ENCODE results near the gene BRPF1. TPM values are rescaled to one million over a fixed set of nuclear protein-coding genes. Genes with fewer than 3 reads are reported as not detected.

BRPF1 gene
- total and polyA plus RNA-seq, 8 donors, result 5.8 to 10.8 (median 8.4) TPM

DNA sequence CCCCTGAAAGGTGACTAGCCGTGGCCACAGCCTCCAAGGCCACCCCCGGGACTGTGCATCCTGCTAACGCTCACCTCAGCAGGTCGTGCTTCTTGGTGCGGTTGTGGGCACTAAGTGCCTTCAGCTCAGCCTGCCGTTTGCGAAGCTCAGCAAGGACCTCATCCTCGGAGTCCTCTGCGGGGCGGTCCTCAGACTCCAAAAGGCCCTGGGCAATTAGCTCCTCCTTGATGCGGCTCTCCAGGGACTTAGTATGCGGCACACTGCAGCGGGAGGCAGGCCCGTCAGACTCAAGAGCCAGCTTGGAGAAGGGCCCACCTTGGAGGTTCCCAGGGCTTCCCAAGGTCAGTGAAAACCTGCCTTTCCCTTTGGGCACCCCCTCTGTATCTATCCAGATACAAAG, 52.4 kb downstream of the BRPF1 start:
- TF ChIP-seq CTCF (IDR thresholded peaks at IDR 0.05), result no peak
- no peaks in the 10 kb centered on the region for H3K27me3 ChIP-seq
- no peaks in the 10 kb centered on the region for H3K4me1 ChIP-seq
- DNase-seq (no peak), FAIRE-seq (no peak), ATAC-seq (no peak)
- WGBS, 2 donors, result 91 to 96% methylated on average over 14 of the region's 14 CpGs
- intact Hi-C loops (cut with DNase I), result no loop called here
- H3K9me3 ChIP-seq, result no peaks in the 10 kb centered on the region
- H3K4me3 ChIP-seq, result no peak overlapping the region
- no peak overlapping the region for H3K27ac ChIP-seq
- peaks cover 0 to 36% (median 0%) of the 10 kb centered on the region in 3 donors for H3K36me3 ChIP-seq

DNA sequence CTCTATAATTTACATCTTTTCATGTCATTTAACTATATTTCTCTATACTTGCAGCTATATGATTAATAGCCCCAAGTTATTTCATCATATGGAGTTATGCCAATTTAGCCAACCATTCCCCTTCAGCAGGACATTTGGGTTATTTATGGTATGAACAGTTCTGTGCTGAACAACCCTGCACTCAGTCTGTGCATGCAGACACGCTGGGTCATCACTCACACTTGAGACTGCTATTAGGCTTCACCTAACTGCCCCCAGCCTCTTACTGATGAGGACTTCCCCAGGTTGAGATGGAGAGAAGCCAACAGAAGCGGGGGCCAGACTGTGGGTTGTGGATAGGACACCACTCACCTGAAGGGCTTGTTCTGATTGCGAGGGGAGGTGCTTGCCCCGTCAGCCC, 53.4 kb downstream of the BRPF1 start:
- no peak for DNase-seq
- intact Hi-C loops (cut with DNase I), result no loop called here
- Histone ChIP-seq H3K4me1 (no peaks in the 10 kb centered on the region), H3K27ac (no peak overlapping the region), H3K9me3 (no peaks in the 10 kb centered on the region), H3K36me3 (peaks cover 0 to 36% (median 0%) of the 10 kb centered on the region in 3 donors), H3K27me3 (no peaks in the 10 kb centered on the region), H3K4me3 (no peak overlapping the region)
- no peak for ATAC-seq
- TF ChIP-seq CTCF (IDR thresholded peaks at IDR 0.05), result no peak
- FAIRE-seq, result no peak
- 89 to 93% methylated on average over 4 of the region's 4 CpGs for WGBS, 2 donors

DNA sequence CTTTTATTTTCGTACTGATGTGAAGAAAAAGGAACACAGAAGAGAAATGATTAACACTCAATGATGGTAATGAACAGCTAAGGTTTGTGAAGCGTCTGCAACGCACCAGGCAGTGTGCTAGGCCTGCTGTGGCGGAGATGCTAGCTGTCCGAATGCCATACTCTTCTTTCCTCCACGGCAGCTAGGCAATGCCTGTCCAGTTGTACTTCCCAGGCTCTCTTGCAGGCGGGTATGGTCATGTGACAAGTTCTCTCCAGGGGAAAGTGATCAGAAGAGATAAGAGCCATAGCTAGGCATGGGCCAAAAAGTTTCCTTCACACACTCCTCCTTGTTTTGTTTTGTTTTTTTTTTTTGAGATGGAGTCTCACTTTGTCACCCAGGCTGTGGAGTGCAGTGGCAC, 54.1 kb downstream of the BRPF1 start:
- Histone ChIP-seq H3K27ac (no peak overlapping the region), H3K4me1 (no peaks in the 10 kb centered on the region), H3K9me3 (no peaks in the 10 kb centered on the region), H3K4me3 (no peak overlapping the region), H3K27me3 (no peaks in the 10 kb centered on the region), H3K36me3 (peaks cover 0 to 36% (median 0%) of the 10 kb centered on the region in 3 donors)
- intact Hi-C loops (cut with DNase I), result no loop called here
- no peak for DNase-seq
- FAIRE-seq, result no peak
- ATAC-seq, result peak in 1 of 4 donors; percentile 23
- WGBS, 2 donors, result 68 to 77% methylated on average over 7 of the region's 7 CpGs
- TF ChIP-seq CTCF (IDR thresholded peaks at IDR 0.05), result no peak

- no peak for ATAC-seq
- no peak for DNase-seq
- 90 to 93% methylated on average over 7 of the region's 7 CpGs for WGBS, 2 donors
- TF ChIP-seq CTCF (IDR thresholded peaks at IDR 0.05), result no peak
- Histone ChIP-seq H3K4me3 (no peak overlapping the region), H3K27me3 (no peaks in the 10 kb centered on the region), H3K9me3 (no peaks in the 10 kb centered on the region), H3K4me1 (no peaks in the 10 kb centered on the region), H3K36me3 (peaks cover 0 to 36% (median 0%) of the 10 kb centered on the region in 3 donors), H3K27ac (no peak overlapping the region)
- intact Hi-C loops (cut with DNase I), result no loop called here
- FAIRE-seq, result no peak
Observed at GRCh38 chr3:9786209-9786739, 54.7 kb downstream of the BRPF1 start.

DNA sequence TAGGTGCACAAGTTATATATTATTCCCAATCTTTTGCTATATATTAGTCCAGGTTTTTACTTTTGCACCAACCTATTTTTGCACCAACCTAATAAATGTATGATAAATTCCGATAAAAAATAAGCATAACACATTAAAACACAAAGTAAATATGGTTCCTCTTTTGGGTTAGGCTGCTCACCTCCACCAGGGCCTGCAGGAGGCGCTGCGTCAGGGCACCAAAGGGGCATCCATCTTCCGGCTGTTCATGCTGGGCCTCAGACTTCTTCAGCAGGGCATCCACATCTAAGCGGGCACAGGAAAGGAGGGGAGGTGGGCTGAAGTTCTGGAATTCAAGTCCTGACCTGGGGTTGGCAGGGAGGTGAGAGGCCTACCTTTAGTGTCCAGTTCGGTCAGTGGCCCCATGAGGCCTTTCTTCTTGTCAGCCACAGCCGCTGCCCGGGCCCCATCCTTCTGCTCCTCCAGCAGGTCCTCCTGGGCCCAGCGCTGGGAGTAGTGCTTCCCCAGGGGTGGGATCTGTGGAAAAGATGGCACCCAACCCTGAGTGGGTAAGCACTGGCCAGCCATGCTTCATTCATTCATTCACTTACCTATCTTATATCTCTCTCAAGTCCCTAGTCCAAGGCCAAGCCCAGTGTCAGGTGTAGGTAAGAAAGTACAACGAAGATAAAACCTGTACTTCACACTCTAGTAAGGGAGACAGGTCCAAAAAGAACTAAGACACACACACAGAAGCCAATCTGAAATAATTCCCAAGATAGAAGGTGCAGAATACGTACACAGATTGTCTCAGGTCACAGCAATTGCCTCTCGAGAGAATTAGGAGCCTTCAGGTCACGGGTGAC, 55.5 kb downstream of the BRPF1 start:
- Histone ChIP-seq H3K36me3 (peaks cover 0 to 34% (median 0%) of the 10 kb centered on the region in 3 donors), H3K9me3 (no peaks in the 10 kb centered on the region), H3K4me3 (no peak overlapping the region), H3K27ac (no peak overlapping the region), H3K4me1 (peaks cover 0 to 4% (median 3%) of the 10 kb centered on the region in 3 donors), H3K27me3 (no peaks in the 10 kb centered on the region)
- WGBS, 2 donors, result 80 to 85% methylated on average over 13 of the region's 13 CpGs
- no peak for TF ChIP-seq CTCF (IDR thresholded peaks at IDR 0.05)
- intact Hi-C loops (cut with DNase I), result no loop called here
- DNase-seq, result no peak
- FAIRE-seq, result no peak
- no peak for ATAC-seq
